A549 (cell line): ENCODE results near the gene TNFRSF21. TPM values are rescaled to one million over a fixed set of nuclear protein-coding genes. Genes with fewer than 3 reads are reported as not detected.

Source experiments
- ATAC-seq, 2 experiments: fragments of 200-7000 bp in 1 of 2; fragments of >200 bp in 1 of 2; cut with Nextera tagmentation in 1 of 2; cut with Tn5 transposase in 1 of 2; 3 replicates each; pipeline versions ENCODE4 v1.8.0 to v1.9.1; 2018 to 2020; ENCODE audit warnings: mild to moderate bottlenecking in 1 of 2, moderate library complexity in 1 of 2
- CTCF ChIA-PET: fragments of 300-600 bp; sonication (Branson Sonifier 250); formaldehyde crosslinking; extraction: SDS; loops from one replicate; lab custom pipeline; 2021; ENCODE audit warnings: antibody characterized with exemption, inconsistent platforms; lab: Yijun Ruan, JAX
- POLR2A ChIA-PET: fragments of 350-600 bp; formaldehyde crosslinking; extraction: SDS; loops from one replicate; lab custom pipeline; 2021; ENCODE audit warnings: antibody characterized with exemption, inconsistent platforms; lab: Yijun Ruan, JAX
- DNase-seq, 2 experiments: peaks; one replicate each; pipeline versions ENCODE4 v3.0.0 to v3.0.0-alpha.2; 2011 to 2016; ENCODE audit warnings: low read depth in 1 of 2, low spot score in 1 of 2
- FAIRE-seq: peaks from 2 replicates; lab custom pipeline; 2011; peaks lifted over from hg19 to GRCh38; lab: Jason Lieb, UNC
- H3K27ac ChIP-seq, 2 experiments: fragments of >200 bp; sonication (Bioruptor Twin); formaldehyde crosslinking; 3 replicates each; pipeline ENCODE4 v1.5.1; 2016 to 2017
- H3K4me1 ChIP-seq: fragments of >200 bp; sonication (Bioruptor Twin); formaldehyde crosslinking; 3 replicates; pipeline ENCODE4 v1.6.1; 2016
- H3K4me2 ChIP-seq: fragments of >200 bp; sonication (Bioruptor Twin); formaldehyde crosslinking; 3 replicates; pipeline ENCODE4 v1.6.1; 2016
- H3K4me3 ChIP-seq: fragments of >200 bp; sonication (Bioruptor Twin); formaldehyde crosslinking; 3 replicates; pipeline ENCODE4 v1.5.1; 2016
- H3K9me3 ChIP-seq: fragments of >200 bp; sonication (Bioruptor Twin); formaldehyde crosslinking; 3 replicates; pipeline ENCODE4 v1.6.1; 2016
- BHLHE40 ChIP-seq: IDR thresholded peaks from 2 replicates; pipeline ENCODE4 v1.6.1; 2012; ENCODE audit warnings: low read depth, low read length, inconsistent platforms
- CBX2 ChIP-seq: fragments of 200-600 bp; sonication (generic); IDR thresholded peaks from 2 replicates; pipeline ENCODE4 v1.6.1; 2016; ENCODE audit warnings: low read depth, mild to moderate bottlenecking, borderline replicate concordance
- CHD2 ChIP-seq: fragments of 150-350 bp; IDR thresholded peaks from 2 replicates; pipeline ENCODE4 v1.6.1; 2014; ENCODE audit warnings: low read length; ENCODE audit not compliant: partially characterized antibody
- CHD4 ChIP-seq: fragments of 200-600 bp; sonication (generic); IDR thresholded peaks from 2 replicates; pipeline ENCODE4 v1.6.1; 2016; ENCODE audit warnings: antibody characterized with exemption, mild to moderate bottlenecking, borderline replicate concordance
- CTCF ChIP-seq: fragments of >200 bp; sonication (Bioruptor Twin); formaldehyde crosslinking; IDR thresholded peaks from 3 replicates; pipeline ENCODE4 v1.5.1; 2016
- EP300 ChIP-seq, 2 experiments: fragments of >200 bp; sonication (Bioruptor Twin); formaldehyde crosslinking; IDR thresholded peaks; 2 replicates in 1 of 2; 3 replicates in 1 of 2; pipeline ENCODE4 v1.6.1; 2016 to 2017
- ESRRA ChIP-seq: fragments of 150-350 bp; IDR thresholded peaks from 2 replicates; pipeline ENCODE4 v1.6.1; 2014; ENCODE audit warnings: mild to moderate bottlenecking, low read length, borderline replicate concordance
- FOSL2 ChIP-seq, 2 experiments: fragments of 450-650 bp in 1 of 2; fragments of >200 bp in 1 of 2; sonication (Bioruptor Twin) in 1 of 2; formaldehyde crosslinking; IDR thresholded peaks; 2 replicates each; pipeline versions ENCODE4 v1.5.0 to v1.6.1; 2016 to 2020; ENCODE audit warnings: mild to moderate bottlenecking in 1 of 2, moderate library complexity in 1 of 2
- HDAC2 ChIP-seq: fragments of 200-600 bp; sonication (generic); IDR thresholded peaks from 2 replicates; pipeline ENCODE4 v1.6.1; 2016
- HMGXB4 ChIP-seq: fragments of 250-450 bp; sonication (Bioruptor Pico); IDR thresholded peaks from 2 replicates; pipeline ENCODE4 v1.5.0; 2021; ENCODE audit warnings: mild to moderate bottlenecking, moderate library complexity, borderline replicate concordance
- HOXA7 ChIP-seq: fragments of 250-450 bp; sonication (Bioruptor Pico); IDR thresholded peaks from 2 replicates; pipeline ENCODE4 v1.5.0; 2020; ENCODE audit warnings: mild to moderate bottlenecking, moderate library complexity
- HOXB13 ChIP-seq: fragments of 250-450 bp; sonication (Bioruptor Pico); IDR thresholded peaks from 2 replicates; pipeline ENCODE4 v1.5.0; 2020; ENCODE audit warnings: low read depth, mild to moderate bottlenecking, moderate library complexity
- JUNB ChIP-seq: fragments of >200 bp; sonication (Bioruptor Twin); formaldehyde crosslinking; IDR thresholded peaks from 2 replicates; pipeline ENCODE4 v1.6.1; 2016
- MAZ ChIP-seq: fragments of 150-350 bp; IDR thresholded peaks from 2 replicates; pipeline ENCODE4 v1.6.1; 2014; ENCODE audit warnings: antibody characterized with exemption, low read depth, low read length, borderline replicate concordance
- NPAS2 ChIP-seq: fragments of 250-450 bp; sonication (Bioruptor Pico); IDR thresholded peaks from 2 replicates; pipeline ENCODE4 v1.8.0; 2022; ENCODE audit warnings: mild to moderate bottlenecking, moderate library complexity, borderline replicate concordance
- NR3C1 ChIP-seq: fragments of >200 bp; sonication (Bioruptor Twin); formaldehyde crosslinking; IDR thresholded peaks from 3 replicates; pipeline ENCODE4 v1.6.1; 2017
- POLR2A ChIP-seq: IDR thresholded peaks from 2 replicates; pipeline ENCODE4 v1.6.1; 2012; ENCODE audit warnings: mild to moderate bottlenecking, low read length
- RAD21 ChIP-seq, 2 experiments: fragments of >200 bp in 1 of 2; sonication (Bioruptor Twin) in 1 of 2; formaldehyde crosslinking in 1 of 2; IDR thresholded peaks in 1 of 2; conservative IDR thresholded peaks in 1 of 2; 2 replicates in 1 of 2; 3 replicates in 1 of 2; pipeline ENCODE4 v1.6.1; 2012 to 2018; ENCODE audit warnings: inconsistent platforms in 1 of 2
- RCOR1 ChIP-seq: fragments of 150-350 bp; IDR thresholded peaks from 2 replicates; pipeline ENCODE4 v1.6.1; 2014; ENCODE audit warnings: antibody characterized with exemption, low read length, low read depth
- TFCP2L1 ChIP-seq: fragments of 250-450 bp; sonication (Bioruptor Pico); IDR thresholded peaks from 2 replicates; pipeline ENCODE4 v1.5.0; 2021; ENCODE audit warnings: mild to moderate bottlenecking
- ZC3H11A ChIP-seq: fragments of 450-650 bp; IDR thresholded peaks from 2 replicates; pipeline ENCODE4 v1.6.1; 2014; ENCODE audit warnings: antibody characterized with exemption, mild to moderate bottlenecking
- ZFP36 ChIP-seq: fragments of 450-650 bp; IDR thresholded peaks from 2 replicates; pipeline ENCODE4 v1.6.1; 2014; ENCODE audit warnings: borderline replicate concordance; ENCODE audit not compliant: partially characterized antibody
- WGBS: methylation state at CpG from one replicate; pipeline ENCODE4 v1.1.6; 2017; ENCODE audit errors: missing lambda C conversion rate; 5-methylcytosine and 5-hydroxymethylcytosine counted together
- polyA plus RNA-seq, 4 experiments: library from polyadenylated mRNA; depleted of rRNA in 3 of 4; stranded (reverse); fragments of >200 nt; fragmentation: RNase III in 1 of 4; extraction: RNeasy Plus Mini Kit Qiagen cat#74134 plus additional on column Dnase treatment in 1 of 4; gene quantifications; 2 replicates in 3 of 4; 3 replicates in 1 of 4; pipeline ENCODE4 v1.2.3, GENCODE V29; 2011 to 2017
- TF ChIP-seq, protein P1 (sequence below): fragments of 200-600 bp; sonication (generic); IDR thresholded peaks from 2 replicates; pipeline ENCODE4 v1.6.1; 2016; ENCODE audit warnings: antibody characterized with exemption, mild to moderate bottlenecking, moderate library complexity
- TF ChIP-seq, protein P2 (sequence below): fragments of >200 bp; sonication (Bioruptor Twin); formaldehyde crosslinking; IDR thresholded peaks from 3 replicates; pipeline ENCODE4 v1.6.1; 2016

Gene TNFRSF21
- polyA plus RNA-seq, 2 of the 4 experiments (the other 2 are of a cell fraction) = 14.1 to 15.6 TPM

GRCh38 chr6:47265971-47266370, 43.7 kb downstream of the TNFRSF21 start:
- Histone ChIP-seq H3K4me1 (peaks cover 8% of the 10 kb centered on the region; the same call in 2 of the 3 replicates), H3K27ac (no peak overlapping the region), H3K4me3 (no peak overlapping the region), H3K9me3 (no peaks in the 10 kb centered on the region), H3K4me2 (no peak overlapping the region)
- FAIRE-seq = no peak
- POLR2A ChIA-PET = no interaction called here
- WGBS = 85% methylated on average over 2 of the region's 2 CpGs
- no peak for TF ChIP-seq MAZ
- no peak for TF ChIP-seq JUNB
- TF ChIP-seq HDAC2 = no peak
- TF ChIP-seq HOXB13 (CRISPR knock-in tag) = no peak
- TF ChIP-seq HMGXB4 (CRISPR knock-in tag) = no peak
- TF ChIP-seq, protein P1, sequence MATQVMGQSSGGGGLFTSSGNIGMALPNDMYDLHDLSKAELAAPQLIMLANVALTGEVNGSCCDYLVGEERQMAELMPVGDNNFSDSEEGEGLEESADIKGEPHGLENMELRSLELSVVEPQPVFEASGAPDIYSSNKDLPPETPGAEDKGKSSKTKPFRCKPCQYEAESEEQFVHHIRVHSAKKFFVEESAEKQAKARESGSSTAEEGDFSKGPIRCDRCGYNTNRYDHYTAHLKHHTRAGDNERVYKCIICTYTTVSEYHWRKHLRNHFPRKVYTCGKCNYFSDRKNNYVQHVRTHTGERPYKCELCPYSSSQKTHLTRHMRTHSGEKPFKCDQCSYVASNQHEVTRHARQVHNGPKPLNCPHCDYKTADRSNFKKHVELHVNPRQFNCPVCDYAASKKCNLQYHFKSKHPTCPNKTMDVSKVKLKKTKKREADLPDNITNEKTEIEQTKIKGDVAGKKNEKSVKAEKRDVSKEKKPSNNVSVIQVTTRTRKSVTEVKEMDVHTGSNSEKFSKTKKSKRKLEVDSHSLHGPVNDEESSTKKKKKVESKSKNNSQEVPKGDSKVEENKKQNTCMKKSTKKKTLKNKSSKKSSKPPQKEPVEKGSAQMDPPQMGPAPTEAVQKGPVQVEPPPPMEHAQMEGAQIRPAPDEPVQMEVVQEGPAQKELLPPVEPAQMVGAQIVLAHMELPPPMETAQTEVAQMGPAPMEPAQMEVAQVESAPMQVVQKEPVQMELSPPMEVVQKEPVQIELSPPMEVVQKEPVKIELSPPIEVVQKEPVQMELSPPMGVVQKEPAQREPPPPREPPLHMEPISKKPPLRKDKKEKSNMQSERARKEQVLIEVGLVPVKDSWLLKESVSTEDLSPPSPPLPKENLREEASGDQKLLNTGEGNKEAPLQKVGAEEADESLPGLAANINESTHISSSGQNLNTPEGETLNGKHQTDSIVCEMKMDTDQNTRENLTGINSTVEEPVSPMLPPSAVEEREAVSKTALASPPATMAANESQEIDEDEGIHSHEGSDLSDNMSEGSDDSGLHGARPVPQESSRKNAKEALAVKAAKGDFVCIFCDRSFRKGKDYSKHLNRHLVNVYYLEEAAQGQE = no peak
- TF ChIP-seq CHD2 = no peak
- TF ChIP-seq TFCP2L1 (CRISPR knock-in tag) = no peak
- CTCF ChIA-PET = no interaction called here
- DNase-seq = no peak
- ATAC-seq = no peak

GRCh38 chr6:47264775-47265184, 44.9 kb downstream of the TNFRSF21 start:
- Histone ChIP-seq H3K4me1 (peaks cover 8% of the 10 kb centered on the region; the same call in 2 of the 3 replicates), H3K4me3 (no peak overlapping the region), H3K27ac (no peak overlapping the region), H3K9me3 (no peaks in the 10 kb centered on the region), H3K4me2 (no peak overlapping the region)
- DNase-seq (no peak), FAIRE-seq (no peak), ATAC-seq (no peak)
- ChIA-PET CTCF (no interaction called here), POLR2A (no interaction called here)
- 87% methylated on average over 3 of the region's 3 CpGs for whole genome bisulfite sequencing
- TF ChIP-seq ESRRA (no peak), ZFP36 (no peak), EP300 (IDR thresholded peaks at IDR 0.05) (no peak), ZC3H11A (no peak), FOSL2 (IDR thresholded peaks at IDR 0.05) (no peak), FOSL2 (CRISPR knock-in tag; IDR thresholded peaks at IDR 0.05) (no peak), POLR2A (no peak), CBX2 (no peak), RCOR1 (no peak), BHLHE40 (no peak), NPAS2 (CRISPR knock-in tag) (no peak), CHD4 (no peak), CTCF (no peak), HOXA7 (CRISPR knock-in tag) (no peak), NR3C1 (no peak), RAD21 (conservative IDR thresholded peaks at IDR 0.05 in 1 of 2, IDR thresholded peaks at IDR 0.05 in 1 of 2) (no peak)
- TF ChIP-seq, protein P2, sequence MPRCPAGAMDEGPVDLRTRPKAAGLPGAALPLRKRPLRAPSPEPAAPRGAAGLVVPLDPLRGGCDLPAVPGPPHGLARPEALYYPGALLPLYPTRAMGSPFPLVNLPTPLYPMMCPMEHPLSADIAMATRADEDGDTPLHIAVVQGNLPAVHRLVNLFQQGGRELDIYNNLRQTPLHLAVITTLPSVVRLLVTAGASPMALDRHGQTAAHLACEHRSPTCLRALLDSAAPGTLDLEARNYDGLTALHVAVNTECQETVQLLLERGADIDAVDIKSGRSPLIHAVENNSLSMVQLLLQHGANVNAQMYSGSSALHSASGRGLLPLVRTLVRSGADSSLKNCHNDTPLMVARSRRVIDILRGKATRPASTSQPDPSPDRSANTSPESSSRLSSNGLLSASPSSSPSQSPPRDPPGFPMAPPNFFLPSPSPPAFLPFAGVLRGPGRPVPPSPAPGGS = no peak
